NOMO-1 treated with dmso at 0.1 percent for 144 hours (cell line): ENCODE results near the gene EXOC7.
"Not testable (repeated sequence)": the region's sequence is repeated elsewhere in the genome, so short reads cannot be mapped to it uniquely, and the experiment has no call there.

Experiments used
- DNase-seq: peaks from one replicate; lab custom pipeline; 2025; ENCODE audit not compliant: unreplicated experiment; lab: John Stamatoyannopoulos, UW

Gene EXOC7

GRCh38 chr17:76046064-76046463 lies 57.5 kb downstream of the EXOC7 start:
- DNase-seq: no peak

- not testable (repeated sequence) for DNase-seq
These were observed 59.0 kb downstream of the EXOC7 start for GRCh38 chr17:76044475-76045007.

GRCh38 chr17:76042868-76043267 lies 60.7 kb downstream of the EXOC7 start:
- not testable (repeated sequence) for DNase-seq

GRCh38 chr17:76040376-76040775 lies 63.2 kb downstream of the EXOC7 start:
- DNase-seq: no peak

- DNase-seq: no peak
These were observed 64.5 kb downstream of the EXOC7 start for GRCh38 chr17:76039121-76039520.

- no peak for DNase-seq
These were observed 65.5 kb downstream of the EXOC7 start for GRCh38 chr17:76038050-76038449.

GRCh38 chr17:76036497-76037261 lies 66.9 kb downstream of the EXOC7 start:
- no peak for DNase-seq

- DNase-seq: no peak
These were observed 68.9 kb downstream of the EXOC7 start for GRCh38 chr17:76034428-76035350.

- no peak for DNase-seq
These were observed 70.4 kb downstream of the EXOC7 start for GRCh38 chr17:76033139-76033538.

GRCh38 chr17:76032780-76033108 lies 70.8 kb downstream of the EXOC7 start:
- no peak for DNase-seq

GRCh38 chr17:76032073-76032779 lies 71.4 kb downstream of the EXOC7 start:
- no peak for DNase-seq
